GM12892 (cell line): ENCODE data around the gene NDUFS1.

Source experiments
- DNase-seq: peaks from one replicate; pipeline ENCODE4 v3.0.0; 2011; ENCODE audit not compliant: insufficient read length
- FAIRE-seq: peaks from 2 replicates; lab custom pipeline; 2011; peaks lifted over from hg19 to GRCh38; lab: Jason Lieb, UNC
- POLR2A ChIP-seq: IDR thresholded peaks from 2 replicates; pipeline ENCODE4 v1.6.1; 2011; ENCODE audit warnings: low read depth, low read length, control low read depth
- POLR2AphosphoS5 ChIP-seq: IDR thresholded peaks from 2 replicates; pipeline ENCODE4 v1.6.1; 2011; ENCODE audit warnings: low read depth, low read length, control low read depth
- TAF1 ChIP-seq: IDR thresholded peaks from 2 replicates; pipeline ENCODE4 v1.6.1; 2011; ENCODE audit warnings: low read depth, mild to moderate bottlenecking, control low read depth, low read length, borderline replicate concordance

NDUFS1 gene

DNA sequence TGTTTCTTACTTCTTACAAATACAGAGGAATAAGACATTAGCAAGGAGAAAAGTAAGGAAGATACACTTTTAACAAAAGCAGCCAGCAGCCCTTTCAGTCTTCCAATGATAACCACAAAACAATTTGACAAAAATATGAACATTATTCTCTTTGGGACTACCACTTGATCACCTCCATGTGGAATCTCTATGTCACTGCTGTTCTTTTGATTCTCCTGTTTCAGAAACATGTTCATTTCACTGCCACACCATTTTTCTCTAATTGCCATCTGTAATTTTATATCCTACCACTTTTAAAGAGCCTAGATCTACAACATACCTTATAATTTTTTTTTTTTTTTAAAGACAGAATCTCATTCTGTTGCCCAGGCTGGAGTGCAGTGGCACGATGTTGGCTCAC is 84.1 kb downstream of the NDUFS1 start:
- FAIRE-seq (no peak), DNase-seq (no peak)
- TF ChIP-seq POLR2A (no peak), POLR2AphosphoS5 (no peak), TAF1 (no peak)

DNA sequence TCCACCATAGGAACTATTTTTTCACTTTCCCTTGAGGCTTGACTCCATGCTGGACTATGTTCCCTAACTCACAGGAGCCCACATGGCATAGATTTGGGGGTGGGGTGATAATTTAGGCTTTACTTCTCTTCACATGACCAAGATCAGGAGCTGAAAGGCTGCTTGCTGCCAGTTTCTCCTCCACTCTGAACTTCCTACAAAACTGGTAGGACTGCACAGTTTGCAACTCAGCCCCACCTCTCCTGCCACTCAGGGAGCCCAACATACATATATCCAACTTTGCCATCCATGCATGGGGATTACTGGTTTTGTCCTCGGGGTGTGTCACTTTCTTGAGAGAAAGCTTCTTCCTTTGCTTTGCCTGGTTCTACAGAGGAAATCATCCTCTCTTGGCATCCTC is 87.4 kb downstream of the NDUFS1 start:
- TF ChIP-seq POLR2AphosphoS5 (no peak), TAF1 (no peak), POLR2A (no peak)
- DNase-seq, result no peak
- peak; percentile 9 for FAIRE-seq

GRCh38 chr2:206069417-206069816 is 89.8 kb downstream of the NDUFS1 start:
- no peak for TF ChIP-seq POLR2AphosphoS5
- no peak for TF ChIP-seq POLR2A
- TF ChIP-seq TAF1, result no peak
- DNase-seq, result no peak
- no peak for FAIRE-seq

- FAIRE-seq (no peak), DNase-seq (no peak)
- TF ChIP-seq TAF1, result no peak
These were observed 91.0 kb downstream of the NDUFS1 start for GRCh38 chr2:206068207-206068606.
